GM10248 (cell line): ENCODE measurements around the gene PSMA1.
A peak's percentile ranks its signal among the peaks of the same experiment; 100 is the strongest.

Experiments
- CTCF ChIA-PET: fragments of 300-600 bp; sonication (Branson Sonifier 250); formaldehyde crosslinking; extraction: SDS; loops from one replicate; lab custom pipeline; 2021; ENCODE audit warnings: antibody characterized with exemption; lab: Yijun Ruan, JAX
- POLR2A ChIA-PET: fragments of 350-650 bp; sonication (Branson Sonifier 250); formaldehyde crosslinking; extraction: SDS; loops from one replicate; lab custom pipeline; 2020; ENCODE audit warnings: antibody characterized with exemption; lab: Yijun Ruan, JAX
- DNase-seq: peaks from one replicate; pipeline ENCODE4 v3.0.0; 2012; ENCODE audit errors: extremely low spot score
- CTCF ChIP-seq: IDR thresholded peaks from 2 replicates; pipeline ENCODE4 v1.5.1; 2012; ENCODE audit warnings: mild to moderate bottlenecking, low read depth; ENCODE audit errors: extremely low read depth, missing control alignments, control extremely low read depth

The PSMA1 gene

GRCh38 chr11:14502039-14502438, 18.1 kb downstream of the PSMA1 start:
- ChIA-PET CTCF (interaction anchor here (0.9 to 2.1 kb wide), 5 partner anchors 9 to 193 kb away, joined by 3 to 6 read pairs (median 3); partner anchors contain the start of gene PSMA1), POLR2A (no interaction called here)
- no peak for TF ChIP-seq CTCF
- DNase-seq: no peak

GRCh38 chr11:14500181-14500651, 20.0 kb downstream of the PSMA1 start:
- TF ChIP-seq CTCF: no peak
- peak; percentile 60 for DNase-seq
- CTCF ChIA-PET: interaction anchor here (1.2 to 1.6 kb wide), 4 partner anchors 35 to 200 kb away, joined by 3 to 5 read pairs (median 3); no protein-coding TSS in a partner anchor
- POLR2A ChIA-PET: interaction anchor here (0.6 to 1.6 kb wide), 2 partner anchors 20 to 45 kb away, joined by 4 to 7 read pairs; partner anchors contain the start of gene PSMA1

GRCh38 chr11:14499560-14500180, 20.5 kb downstream of the PSMA1 start, which contains the start of gene COPB1:
COPB1 (minus strand) TSS chr11:14499811; CDS start chr11:14498928, 883 bp downstream.
- CTCF ChIA-PET: interaction anchor here (1.2 to 1.6 kb wide), 5 partner anchors 35 to 199 kb away, joined by 3 to 5 read pairs (median 3); no protein-coding TSS in a partner anchor
- DNase-seq: peak; percentile 89
- TF ChIP-seq CTCF: no peak
- POLR2A ChIA-PET: interaction anchor here (0.6 to 1.6 kb wide), 3 partner anchors 20 to 1126 kb away, joined by 3 to 7 read pairs (median 4); partner anchors contain the start of gene PSMA1

- ChIA-PET POLR2A (interaction anchor here (0.6 kb wide), 1 partner anchor 1126 kb away, joined by 3 read pairs; no protein-coding TSS in a partner anchor), CTCF (interaction anchor here (1.3 kb wide), 1 partner anchor 44 kb away, joined by 3 read pairs; no protein-coding TSS in a partner anchor)
- DNase-seq: no peak
- TF ChIP-seq CTCF: no peak
These were observed 21.0 kb downstream of the PSMA1 start for GRCh38 chr11:14499178-14499559.

- no peak for DNase-seq
- ChIA-PET POLR2A (no interaction called here), CTCF (interaction anchor here (1.1 to 2.5 kb wide), 6 partner anchors 8 to 180 kb away, joined by 3 to 10 read pairs (median 6); no protein-coding TSS in a partner anchor)
- no peak for TF ChIP-seq CTCF
These were observed 39.5 kb downstream of the PSMA1 start for GRCh38 chr11:14480716-14481115.

GRCh38 chr11:14471127-14471526, 49.1 kb downstream of the PSMA1 start:
- DNase-seq: no peak
- ChIA-PET CTCF (interaction anchor here (2.1 to 3.3 kb wide), 3 partner anchors 12 to 24 kb away, joined by 6 to 11 read pairs (median 11); no protein-coding TSS in a partner anchor), POLR2A (interaction anchor here (0.5 kb wide), 1 partner anchor 15 kb away, joined by 4 read pairs; no protein-coding TSS in a partner anchor)
- TF ChIP-seq CTCF: no peak
